Activated T-helper 1 cell treated with Interleukin-2 at 50 U/mL for 16 hours (primary cell): ENCODE data around the gene EXTL1.
"Not testable (repeated sequence)": the region's sequence is repeated elsewhere in the genome, so short reads cannot be mapped to it uniquely, and the experiment has no call there.

Experiments used
- DNase-seq: peaks from one replicate; pipeline ENCODE4 v3.0.0-alpha.2; 2020; ENCODE audit warnings: low read depth

EXTL1 gene

GRCh38 chr1:26021647-26022403 lies at the start of gene EXTL1:
Gene EXTL1, plus strand, starts transcription at chr1:26021775. Its CDS starts 872 bp downstream, at chr1:26022647.
- DNase-seq, result no peak

- DNase-seq, result no peak
Measured at GRCh38 chr1:25971811-25972180, 49.8 kb upstream of the EXTL1 start.

GRCh38 chr1:25973610-25974321 lies 47.8 kb upstream of the EXTL1 start:
- DNase-seq, result no peak

- no peak for DNase-seq
Measured at GRCh38 chr1:25977801-25978200, 43.8 kb upstream of the EXTL1 start.

GRCh38 chr1:25978403-25978802 lies 43.2 kb upstream of the EXTL1 start:
- DNase-seq, result no peak

GRCh38 chr1:25979210-25979609 lies 42.4 kb upstream of the EXTL1 start:
- no peak for DNase-seq

GRCh38 chr1:25985171-25985570 lies 36.4 kb upstream of the EXTL1 start:
- no peak for DNase-seq

GRCh38 chr1:25985670-25986069 lies 35.9 kb upstream of the EXTL1 start:
- no peak for DNase-seq

- not testable (repeated sequence) for DNase-seq
Measured at GRCh38 chr1:25986773-25987172, 34.8 kb upstream of the EXTL1 start.

GRCh38 chr1:25987951-25988350 lies 33.6 kb upstream of the EXTL1 start:
- no peak for DNase-seq

- DNase-seq, result no peak
Measured at GRCh38 chr1:25989440-25990234, 31.9 kb upstream of the EXTL1 start.

- DNase-seq, result no peak
Measured at GRCh38 chr1:25990251-25990650, 31.3 kb upstream of the EXTL1 start.

- DNase-seq, result peak; percentile 11
Measured at GRCh38 chr1:25990702-25991395, 30.7 kb upstream of the EXTL1 start.

- no peak for DNase-seq
Measured at GRCh38 chr1:25991937-25992688, 29.5 kb upstream of the EXTL1 start.

- DNase-seq, result no peak
Measured at GRCh38 chr1:25992689-25993171, 28.8 kb upstream of the EXTL1 start.

- DNase-seq, result no peak
Measured at GRCh38 chr1:25993197-25993951, 28.2 kb upstream of the EXTL1 start.

GRCh38 chr1:25994402-25995150 lies 27.0 kb upstream of the EXTL1 start:
- no peak for DNase-seq

GRCh38 chr1:25996966-25997827 lies 24.4 kb upstream of the EXTL1 start:
- no peak for DNase-seq
